ENCODE results near the gene XKR3.
"Not testable (repeated sequence)": the region's sequence is repeated elsewhere in the genome, so short reads cannot be mapped to it uniquely, and the experiment has no call there.

The XKR3 gene

GRCh38 chr22:16749282-16749681, 75.9 kb downstream of the XKR3 start:
- in situ Hi-C loops (cut with HindIII; ENCODE audit: low sequenced_read_pairs), result not testable (repeated sequence)

GRCh38 chr22:16748160-16748929, 76.9 kb downstream of the XKR3 start:
- in situ Hi-C loops (cut with HindIII; ENCODE audit: low sequenced_read_pairs), result not testable (repeated sequence)

- in situ Hi-C loops (cut with HindIII; ENCODE audit: low sequenced_read_pairs), result not testable (repeated sequence)
Measured at GRCh38 chr22:16747266-16748159, 77.7 kb downstream of the XKR3 start.

- in situ Hi-C loops (cut with HindIII; ENCODE audit: low sequenced_read_pairs), result not testable (repeated sequence)
Measured at GRCh38 chr22:16734271-16734670, 90.9 kb downstream of the XKR3 start.
